Activated CD4-positive, alpha-beta memory T cell treated with anti-CD3 and anti-CD28 coated beads for 36 hours (primary cell): ENCODE measurements around the gene TRMT1. TPM values are rescaled to one million over a fixed set of nuclear protein-coding genes. Genes with fewer than 3 reads are reported as not detected.

ENCODE experiments used
- CTCF ChIA-PET: fragments of 350-600 bp; sonication (Branson Sonifier 250); formaldehyde crosslinking; loops from one replicate; lab custom pipeline; 2021; ENCODE audit warnings: antibody characterized with exemption, inconsistent platforms; lab: Charles Lee
- POLR2A ChIA-PET: fragments of 350-600 bp; sonication (Branson Sonifier 250); formaldehyde crosslinking; loops from one replicate; lab custom pipeline; 2021; ENCODE audit warnings: antibody characterized with exemption; lab: Charles Lee
- DNase-seq: peaks from one replicate; pipeline ENCODE4 v3.0.0-alpha.2; 2020
- H3K27ac Mint-ChIP-seq: one replicate; pipeline ENCODE4 v1.8.0; 2021; ENCODE audit warnings: mixed read lengths
- H3K27me3 Mint-ChIP-seq: one replicate; pipeline ENCODE4 v1.8.0; 2021; ENCODE audit warnings: mixed read lengths
- H3K36me3 Mint-ChIP-seq: one replicate; pipeline ENCODE4 v1.8.0; 2021; ENCODE audit warnings: mixed read lengths
- H3K4me1 Mint-ChIP-seq: one replicate; pipeline ENCODE4 v1.8.0; 2021; ENCODE audit warnings: low read depth, mixed read lengths
- H3K4me3 Mint-ChIP-seq: one replicate; pipeline ENCODE4 v1.8.0; 2021; ENCODE audit warnings: mild to moderate bottlenecking, mixed read lengths
- H3K9me3 Mint-ChIP-seq: one replicate; pipeline ENCODE4 v1.8.0; 2021; ENCODE audit warnings: mixed read lengths
- intact Hi-C: fragments of 100-400 bp; cut with micrococcal nuclease; formaldehyde crosslinking; loops from one replicate; pipeline ENCODE4 v1.15.1; 2023
- total RNA-seq, 2 experiments: library from RNA; stranded (reverse); gene quantifications; one replicate each; pipeline ENCODE4 v1.2.3, GENCODE V29; 2021

The TRMT1 gene
- total RNA-seq, 2 experiments from 2014 or later, result 59.2 to 61.3 TPM

GRCh38 chr19:13073263-13073662 is 43.3 kb downstream of the TRMT1 start:
- H3K27ac Mint-ChIP-seq, result no peak overlapping the region

DNA sequence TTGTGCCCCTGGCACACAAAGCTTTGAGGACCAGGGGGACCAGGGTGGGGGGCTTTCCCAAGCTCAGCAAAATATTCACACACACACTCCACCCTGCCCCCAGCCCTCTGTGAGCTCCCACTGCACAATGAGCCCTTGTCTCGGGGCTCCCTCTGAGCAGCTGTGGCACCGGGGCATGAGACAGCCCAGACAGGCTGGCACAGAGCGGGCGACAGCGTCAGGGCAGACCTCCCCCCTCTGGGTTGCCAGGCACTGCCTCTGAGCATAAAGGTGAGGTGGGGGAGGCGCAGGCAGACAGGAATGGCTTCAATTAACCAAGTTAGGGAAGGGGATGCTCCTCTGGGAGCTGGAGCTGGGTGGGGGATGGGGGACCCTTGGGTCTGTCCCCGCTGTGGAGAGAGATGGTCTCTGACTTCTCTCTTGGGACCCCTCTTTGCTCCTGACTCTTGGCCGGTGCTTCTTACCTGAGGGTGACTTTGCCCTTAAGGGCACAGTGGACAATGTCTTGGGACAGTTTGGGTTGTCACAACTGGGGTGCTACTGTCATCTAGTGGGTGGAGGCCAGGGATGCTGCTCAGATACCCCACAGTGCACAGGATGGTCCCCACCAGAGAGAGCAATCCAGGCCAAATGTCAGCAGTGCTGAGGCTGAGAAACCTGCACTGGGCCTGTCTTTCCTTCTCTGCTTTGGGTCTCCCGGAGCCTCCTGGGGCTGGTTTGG is 44.2 kb downstream of the TRMT1 start:
- Mint-ChIP-seq H3K27ac (no peak overlapping the region), H3K27me3 (no peaks in the 10 kb centered on the region), H3K4me1 (no peaks in the 10 kb centered on the region), H3K4me3 (no peak overlapping the region), H3K9me3 (no peaks in the 10 kb centered on the region), H3K36me3 (no peaks in the 10 kb centered on the region)
- intact Hi-C loops, result no loop called here
- ChIA-PET POLR2A (no interaction called here), CTCF (interaction anchor here (1.0 to 3.2 kb wide), 2 partner anchors 11 to 95 kb away, joined by 4 to 21 read pairs; no protein-coding TSS in a partner anchor)
- no peak for DNase-seq

More at GRCh38 chr19:13073263-13073662, 43.3 kb downstream of the TRMT1 start:
- H3K36me3 Mint-ChIP-seq, result no peaks in the 10 kb centered on the region
- no peaks in the 10 kb centered on the region for H3K27me3 Mint-ChIP-seq
- H3K4me1 Mint-ChIP-seq, result no peaks in the 10 kb centered on the region
- ChIA-PET POLR2A (interaction anchor here (0.8 kb wide), 1 partner anchor 12 kb away, joined by 3 read pairs; no protein-coding TSS in a partner anchor), CTCF (interaction anchor here (0.7 to 3.2 kb wide), 3 partner anchors 12 to 108 kb away, joined by 3 to 21 read pairs (median 6); no protein-coding TSS in a partner anchor)
- intact Hi-C loops, result no loop called here
- no peaks in the 10 kb centered on the region for H3K9me3 Mint-ChIP-seq
- no peak for DNase-seq
- no peak overlapping the region for H3K4me3 Mint-ChIP-seq

DNA sequence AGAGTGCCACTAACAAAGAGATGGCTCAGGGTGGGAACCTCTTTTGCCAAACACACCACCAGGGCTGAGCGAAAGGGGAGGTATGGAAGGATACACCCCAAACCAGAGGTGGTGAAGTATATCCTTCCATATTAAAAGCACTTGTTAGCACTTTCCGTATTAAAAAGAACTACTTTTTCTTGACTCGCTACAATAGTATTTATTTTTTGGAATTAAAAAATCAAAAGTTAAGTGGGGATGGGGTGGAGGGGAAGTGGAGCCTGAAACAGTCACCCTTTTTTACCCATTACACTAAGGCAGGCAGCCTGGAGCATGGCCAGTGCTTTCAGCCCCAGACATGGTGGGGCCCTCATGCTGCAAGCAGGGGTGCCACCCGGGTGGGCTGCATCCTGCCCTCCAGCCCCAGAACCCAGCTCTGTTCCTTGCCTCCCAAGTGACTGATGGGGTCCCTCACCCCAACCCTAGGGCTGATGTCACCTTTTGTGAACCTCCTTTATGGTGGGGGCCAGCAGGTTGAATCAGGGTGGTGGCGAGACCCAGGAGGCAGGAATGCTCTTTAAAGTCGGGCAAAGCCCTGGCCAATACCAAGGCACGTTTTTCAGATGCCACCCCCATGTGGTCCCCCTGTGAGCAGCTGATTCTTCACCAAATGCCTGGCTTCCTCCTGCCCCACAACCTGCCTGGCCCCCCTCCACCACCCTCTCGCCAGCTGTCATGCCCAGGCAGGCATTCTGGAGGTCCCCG is 44.9 kb downstream of the TRMT1 start:
- no peak overlapping the region for H3K27ac Mint-ChIP-seq

GRCh38 chr19:13070425-13071140 is 46.0 kb downstream of the TRMT1 start:
- Mint-ChIP-seq H3K4me3 (no peak overlapping the region), H3K9me3 (no peaks in the 10 kb centered on the region), H3K27ac (no peak overlapping the region), H3K27me3 (no peaks in the 10 kb centered on the region), H3K36me3 (no peaks in the 10 kb centered on the region), H3K4me1 (no peaks in the 10 kb centered on the region)
- DNase-seq, result no peak
- ChIA-PET POLR2A (no interaction called here), CTCF (interaction anchor here (0.8 to 2.0 kb wide), 5 partner anchors 10 to 105 kb away, joined by 3 to 19 read pairs (median 4); no protein-coding TSS in a partner anchor)
- intact Hi-C loops, result no loop called here

More for the DNA sequence above, 44.9 kb downstream of the TRMT1 start:
- intact Hi-C loops, result no loop called here
- POLR2A ChIA-PET, result no interaction called here
- H3K4me1 Mint-ChIP-seq, result no peaks in the 10 kb centered on the region
- H3K36me3 Mint-ChIP-seq, result no peaks in the 10 kb centered on the region
- CTCF ChIA-PET, result interaction anchor here (1.0 to 3.2 kb wide), 3 partner anchors 10 to 94 kb away, joined by 4 to 21 read pairs (median 19); no protein-coding TSS in a partner anchor
- no peak overlapping the region for H3K4me3 Mint-ChIP-seq
- DNase-seq, result no peak
- no peaks in the 10 kb centered on the region for H3K27me3 Mint-ChIP-seq
- no peaks in the 10 kb centered on the region for H3K9me3 Mint-ChIP-seq

GRCh38 chr19:13069415-13070359 is 46.9 kb downstream of the TRMT1 start:
- CTCF ChIA-PET, result interaction anchor here (0.7 to 2.0 kb wide), 6 partner anchors 9 to 104 kb away, joined by 3 to 19 read pairs (median 4); no protein-coding TSS in a partner anchor
- H3K27ac Mint-ChIP-seq, result no peak overlapping the region
- no peak for DNase-seq
- no peaks in the 10 kb centered on the region for H3K4me1 Mint-ChIP-seq
- no peaks in the 10 kb centered on the region for H3K27me3 Mint-ChIP-seq
- H3K36me3 Mint-ChIP-seq, result no peaks in the 10 kb centered on the region
- intact Hi-C loops, result no loop called here
- no peak overlapping the region for H3K4me3 Mint-ChIP-seq
- H3K9me3 Mint-ChIP-seq, result no peaks in the 10 kb centered on the region
- POLR2A ChIA-PET, result no interaction called here

GRCh38 chr19:13068085-13068846 is 48.3 kb downstream of the TRMT1 start:
- Mint-ChIP-seq H3K27me3 (no peaks in the 10 kb centered on the region), H3K36me3 (no peaks in the 10 kb centered on the region), H3K27ac (no peak overlapping the region), H3K4me1 (no peaks in the 10 kb centered on the region), H3K9me3 (no peaks in the 10 kb centered on the region), H3K4me3 (no peak overlapping the region)
- CTCF ChIA-PET, result interaction anchor here (1.3 to 2.0 kb wide), 2 partner anchors 26 to 91 kb away, joined by 5 to 6 read pairs; no protein-coding TSS in a partner anchor
- intact Hi-C loops, result no loop called here
- POLR2A ChIA-PET, result no interaction called here
- no peak for DNase-seq

DNA sequence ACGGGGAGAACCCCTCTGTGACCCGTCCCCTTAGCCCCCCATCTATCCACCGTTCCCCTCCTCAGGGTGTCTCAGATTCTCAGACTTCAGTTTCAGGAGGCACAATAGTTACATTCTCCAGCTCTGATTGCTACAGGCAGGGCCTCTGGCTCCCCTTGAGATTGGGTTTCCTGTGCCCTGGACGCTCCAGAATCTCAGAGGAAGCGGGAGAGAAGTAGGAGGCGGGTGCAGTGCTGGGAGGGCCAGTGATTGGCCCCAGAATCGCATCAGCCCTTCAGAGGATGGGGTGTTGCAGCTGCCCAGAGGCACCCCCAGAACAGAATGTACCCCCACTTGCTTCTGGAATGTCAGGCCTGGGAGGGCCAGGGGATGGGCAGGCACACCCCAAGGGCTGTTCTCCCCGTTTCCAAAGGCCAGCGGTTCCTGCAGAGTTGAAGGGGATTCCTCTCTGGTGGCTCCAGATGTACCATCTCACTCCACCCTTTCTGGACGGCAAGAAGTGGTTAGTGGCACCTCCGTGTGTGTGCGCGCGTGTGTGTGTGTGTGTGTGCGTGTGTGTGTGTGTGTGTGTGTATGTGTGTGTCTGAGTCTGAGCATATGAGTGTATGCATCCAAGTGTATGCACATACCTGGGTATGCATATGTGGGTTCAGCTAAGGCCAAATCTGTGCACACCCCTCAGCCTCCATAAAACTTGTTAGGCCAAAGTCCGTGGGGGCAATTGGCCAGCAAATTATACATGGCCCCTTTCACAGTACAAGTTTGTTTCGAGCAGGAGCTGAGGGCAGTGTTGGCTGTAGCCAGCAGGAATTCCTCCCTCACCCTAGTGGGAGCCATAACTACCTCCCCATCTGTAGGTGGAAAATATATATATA is 49.4 kb downstream of the TRMT1 start:
- H3K9me3 Mint-ChIP-seq, result no peaks in the 10 kb centered on the region

GRCh38 chr19:13066226-13066625 is 50.3 kb downstream of the TRMT1 start:
- Mint-ChIP-seq H3K27me3 (peaks cover 10% of the 10 kb centered on the region), H3K36me3 (no peaks in the 10 kb centered on the region), H3K4me1 (peaks cover 3% of the 10 kb centered on the region), H3K4me3 (no peak overlapping the region), H3K27ac (no peak overlapping the region), H3K9me3 (no peaks in the 10 kb centered on the region)
- ChIA-PET POLR2A (no interaction called here), CTCF (no interaction called here)
- intact Hi-C loops, result no loop called here
- DNase-seq, result no peak

More for the DNA sequence above, 49.4 kb downstream of the TRMT1 start:
- ChIA-PET CTCF (interaction anchor here (1.3 to 2.0 kb wide), 2 partner anchors 27 to 90 kb away, joined by 5 to 6 read pairs; no protein-coding TSS in a partner anchor), POLR2A (no interaction called here)
- Mint-ChIP-seq H3K36me3 (no peaks in the 10 kb centered on the region), H3K27ac (no peak overlapping the region), H3K4me1 (no peaks in the 10 kb centered on the region), H3K27me3 (peaks cover 3% of the 10 kb centered on the region), H3K4me3 (no peak overlapping the region)
- intact Hi-C loops, result no loop called here
- DNase-seq, result no peak

DNA sequence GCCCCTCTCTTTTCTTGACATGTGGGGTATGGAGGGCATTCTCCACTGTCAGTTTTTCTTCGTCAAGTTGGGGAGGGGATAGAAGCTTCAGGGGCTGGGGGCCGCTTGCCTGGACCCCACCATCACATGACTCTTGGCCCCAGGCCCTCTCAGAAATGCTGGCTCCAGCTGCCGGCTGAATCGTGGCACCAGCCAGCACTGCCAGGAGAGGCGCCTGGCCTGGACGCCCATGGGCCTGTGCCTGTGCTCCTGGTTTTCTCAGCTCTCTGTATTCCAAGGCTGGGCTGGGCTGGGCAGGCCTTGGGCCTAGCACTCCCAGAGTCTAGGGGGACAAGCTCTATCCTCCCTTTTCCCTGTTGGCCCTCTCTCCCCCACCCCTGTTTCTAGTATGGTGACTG is 52.4 kb downstream of the TRMT1 start:
- Mint-ChIP-seq H3K27me3 (peaks cover 10% of the 10 kb centered on the region), H3K27ac (no peak overlapping the region), H3K4me3 (no peak overlapping the region), H3K36me3 (no peaks in the 10 kb centered on the region), H3K9me3 (no peaks in the 10 kb centered on the region), H3K4me1 (peaks cover 8% of the 10 kb centered on the region)
- intact Hi-C loops, result no loop called here
- ChIA-PET POLR2A (no interaction called here), CTCF (interaction anchor here (2.2 to 10.0 kb wide), 2 partner anchors 84 to 99 kb away, joined by 9 to 268 read pairs; no protein-coding TSS in a partner anchor)
- no peak for DNase-seq
